K562 (cell line): ENCODE results near the gene CATSPER3. TPM values are rescaled to one million over a fixed set of nuclear protein-coding genes. Genes with fewer than 3 reads are reported as not detected.

Experiments used
- ATAC-seq: fragments of 200-7000 bp; cut with Tn5 transposase; 3 replicates; pipeline ENCODE4 v1.9.1; 2020; ENCODE audit warnings: moderate library complexity
- BruUV-seq: library from RNA; stranded (reverse); fragments of 400-500 nt; replicated peaks from 2 replicates; lab custom pipeline; 2021; lab: Mats Ljungman, UMichigan
- CTCF ChIA-PET: fragments of 300-600 bp; formaldehyde crosslinking; extraction: SDS; loops from one replicate; lab custom pipeline; 2021; ENCODE audit warnings: low intra/inter-chr PET ratio; lab: Yijun Ruan, JAX
- POLR2A ChIA-PET: fragments of 300-600, 350-650 bp; sonication (Branson Sonifier 250); formaldehyde crosslinking; extraction: SDS; loops from one replicate; lab custom pipeline; 2021; ENCODE audit warnings: antibody characterized with exemption, inconsistent platforms; lab: Yijun Ruan, JAX
- DNase-seq, 4 experiments: peaks; one replicate each; pipeline versions ENCODE4 v3.0.0 to v3.0.0-alpha.2; 2011 to 2018; ENCODE audit warnings: low spot score in 3 of 4, mixed read lengths in 3 of 4; ENCODE audit errors: extremely low read depth in 1 of 4
- FAIRE-seq: peaks from 2 replicates; lab custom pipeline; 2011; peaks lifted over from hg19 to GRCh38; lab: Jason Lieb, UNC
- H2AFZ ChIP-seq: 2 replicates; pipeline ENCODE4 v1.6.0; 2011; ENCODE audit warnings: low read depth, low read length, control low read depth, inconsistent platforms
- H3K27ac ChIP-seq: fragments of 200-600 bp; 3 replicates; pipeline ENCODE4 v1.8.0; 2011; ENCODE audit warnings: low read depth, mild to moderate bottlenecking, control low read depth, inconsistent platforms, low read length, moderate library complexity, mixed read lengths; ENCODE audit errors: extremely low read depth
- H3K27me3 ChIP-seq, 2 experiments: fragments of 300-600 bp in 1 of 2; 2 replicates in 1 of 2; 3 replicates in 1 of 2; pipeline versions ENCODE4 v1.6.0 to v1.8.0; 2011; ENCODE audit warnings: inconsistent platforms in 2 of 2, low read length in 2 of 2, mild to moderate bottlenecking in 1 of 2, mixed read lengths in 1 of 2, moderate library complexity in 1 of 2; ENCODE audit not compliant: control insufficient read depth in 2 of 2, insufficient read depth in 2 of 2
- H3K36me3 ChIP-seq: fragments of 300-600 bp; 3 replicates; pipeline ENCODE4 v1.8.0; 2011; ENCODE audit warnings: mild to moderate bottlenecking, low read length, inconsistent platforms; ENCODE audit not compliant: control insufficient read depth, insufficient read depth
- H3K4me1 ChIP-seq, 2 experiments: fragments of 200-600 bp in 1 of 2; replicated peaks in 1 of 2; 2 replicates in 1 of 2; 3 replicates in 1 of 2; pipeline versions ENCODE4 v1.5.1 to v1.8.0; 2011; ENCODE audit warnings: inconsistent platforms in 2 of 2, low read length in 2 of 2, mild to moderate bottlenecking in 1 of 2, mixed read lengths in 1 of 2, moderate library complexity in 1 of 2; ENCODE audit not compliant: control insufficient read depth in 2 of 2, insufficient read depth in 2 of 2
- H3K4me2 ChIP-seq: 2 replicates; pipeline ENCODE4 v1.6.1; 2011; ENCODE audit warnings: low read length, control low read depth, inconsistent platforms, mixed read lengths; ENCODE audit not compliant: insufficient read depth
- H3K4me3 ChIP-seq: fragments of 200-600 bp; sonication (generic), shearing (Covaris generic); 2 replicates; pipeline ENCODE4 v1.5.1; 2016; ENCODE audit warnings: control low read depth, inconsistent platforms
- H3K79me2 ChIP-seq: fragments of 200-600 bp; 3 replicates; pipeline ENCODE4 v1.8.0; 2011; ENCODE audit warnings: low read length, inconsistent platforms; ENCODE audit not compliant: control insufficient read depth, insufficient read depth
- H3K9ac ChIP-seq, 2 experiments: 2 replicates each; pipeline versions ENCODE4 v1.6.0 to v1.6.1; 2011; ENCODE audit warnings: low read depth in 2 of 2, low read length in 2 of 2, control low read depth in 1 of 2, inconsistent platforms in 1 of 2, mild to moderate bottlenecking in 1 of 2, mixed read lengths in 1 of 2; ENCODE audit not compliant: insufficient read depth in 1 of 2
- H3K9me1 ChIP-seq: one replicate; pipeline ENCODE4 v1.6.0; 2011; ENCODE audit warnings: inconsistent platforms, mild to moderate bottlenecking, low read length, moderate library complexity; ENCODE audit not compliant: control insufficient read depth, insufficient read depth
- H3K9me3 ChIP-seq: replicated peaks from 2 replicates; pipeline ENCODE4 v1.5.1; 2011; ENCODE audit warnings: low read depth, low read length, inconsistent platforms; ENCODE audit not compliant: control insufficient read depth, insufficient read depth
- H4K20me1 ChIP-seq: replicated peaks from 2 replicates; pipeline ENCODE4 v1.6.1; 2011; ENCODE audit warnings: low read length, inconsistent platforms, mixed read lengths; ENCODE audit not compliant: control insufficient read depth, insufficient read depth
- ARID1B ChIP-seq: fragments of 450-650 bp; IDR thresholded peaks from 2 replicates; pipeline ENCODE4 v1.6.1; 2016; ENCODE audit warnings: antibody characterized with exemption, mild to moderate bottlenecking, inconsistent platforms
- ELF1 ChIP-seq: fragments of 200-800 bp; sonication (Bioruptor generic); IDR thresholded peaks from 2 replicates; pipeline ENCODE4 v1.6.1; 2016; ENCODE audit warnings: missing genetic modification characterization, missing compliant biosample characterization
- FUS ChIP-seq: fragments of 200-400 bp; formaldehyde crosslinking; optimal IDR thresholded peaks from 2 replicates; pipeline ENCODE3; 2017; ENCODE audit warnings: low read depth, low read length
- MGA ChIP-seq: fragments of 450-650 bp; IDR thresholded peaks from 2 replicates; pipeline ENCODE4 v1.6.1; 2016; ENCODE audit warnings: mild to moderate bottlenecking, moderate library complexity
- WGBS: fragments of 100-300 bp; shearing (Covaris generic); methylation state at CpG from one replicate; pipeline ENCODE4 v1.1.6; 2016; ENCODE audit warnings: low coverage, mixed read lengths; ENCODE audit not compliant: insufficient coverage; ENCODE audit errors: missing lambda C conversion rate; 5-methylcytosine and 5-hydroxymethylcytosine counted together
- in situ Hi-C: fragments of 300-500 bp; cut with MboI; formaldehyde crosslinking; loops from 4 replicates; pipeline ENCODE4 v1.15.0; 2018; ENCODE audit warnings: inconsistent platforms, mixed read lengths
- intact Hi-C: fragments of 100-400 bp; cut with micrococcal nuclease; formaldehyde crosslinking; loops from 2 replicates; pipeline ENCODE4 v1.14.2; 2022
- polyA plus RNA-seq, 8 experiments: library from polyadenylated mRNA; depleted of rRNA in 4 of 8; stranded (reverse) in 5 of 8; unstranded in 3 of 8; fragments of >200 nt; fragmentation: Nextera tagmentation in 2 of 8; fragmentation: Illumina TruSeq in 1 of 8; extraction: Ambion mirVana in 2 of 8; extraction: Trizol in 1 of 8; gene quantifications; 2 replicates each; pipeline versions ENCODE4 v1.2.1 to v1.2.3, GENCODE V29; 2011 to 2014; ENCODE audit warnings: inconsistent platforms in 1 of 8, missing spikeins in 1 of 8
- total RNA-seq, 7 experiments: library from RNA; depleted of rRNA in 6 of 7; stranded (reverse); fragments of >200 nt in 6 of 7; fragmentation: Illumina TruSeq in 2 of 7; extraction: Trizol in 2 of 7; gene quantifications; 2 replicates each; pipeline versions ENCODE4 v1.2.1 to v1.2.3, GENCODE V29; 2011 to 2021; ENCODE audit warnings: low replicate concordance in 1 of 7
- TF ChIP-seq, protein P1 (sequence below): fragments of 250-450 bp; sonication (Bioruptor Pico); IDR thresholded peaks from 2 replicates; pipeline ENCODE4 v1.5.0; 2021

CATSPER3 gene
- total and polyA plus RNA-seq, 9 of the 15 experiments (the other 6 are each of a cell fraction or from before 2014, with no cell fraction given) = 0.14 to 1.5 (median 0.49) TPM

DNA sequence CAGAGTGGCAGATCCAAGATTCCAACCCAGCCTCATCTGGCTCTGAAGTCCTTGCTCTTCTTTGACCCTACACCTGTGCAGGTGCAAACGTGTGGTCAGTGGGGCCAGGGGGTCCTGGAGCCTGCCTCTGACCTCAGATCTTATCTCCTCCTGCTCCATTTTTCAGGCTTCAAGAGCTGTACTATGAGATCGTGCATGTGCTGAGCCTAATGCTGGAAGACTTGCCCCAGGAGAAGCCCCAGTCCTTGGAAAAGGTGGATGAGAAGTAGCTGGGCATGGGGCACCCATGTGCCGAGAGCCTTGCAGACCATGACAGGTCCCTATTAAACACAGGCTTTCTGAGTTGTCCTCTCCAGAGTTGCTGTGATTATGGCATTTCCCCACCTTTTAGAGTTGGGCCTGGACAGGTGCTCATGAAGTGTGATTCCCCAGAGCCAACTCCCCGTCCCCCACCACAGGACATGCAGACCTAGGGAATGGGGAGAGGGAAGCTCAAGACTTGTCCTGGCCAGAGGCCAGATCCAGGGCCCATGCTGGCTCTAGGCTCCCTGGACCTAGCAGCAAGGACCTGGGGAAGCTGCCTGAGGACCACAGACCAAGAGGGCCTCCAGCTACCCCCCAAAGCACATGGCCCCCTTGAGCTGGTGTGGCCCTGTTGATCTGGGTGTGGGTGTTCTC is 43.8 kb downstream of the CATSPER3 start:
- no peaks in the 10 kb centered on the region for H3K36me3 ChIP-seq
- no peaks in the 10 kb centered on the region; the same call in 1 of the 2 replicates for H4K20me1 ChIP-seq
- H3K4me2 ChIP-seq = no peak overlapping the region
- ChIA-PET CTCF (interaction anchor here (0.9 to 1.4 kb wide), 2 partner anchors 175 to 193 kb away, joined by 3 to 5 read pairs; no protein-coding TSS in a partner anchor), POLR2A (interaction anchor here (0.6 to 6.1 kb wide), 5 partner anchors 10 to 400 kb away, joined by 3 to 35 read pairs (median 3); no protein-coding TSS in a partner anchor)
- no peaks in the 10 kb centered on the region for H3K9me1 ChIP-seq
- H3K27ac ChIP-seq = no peak overlapping the region
- no peaks in the 10 kb centered on the region for H3K27me3 ChIP-seq
- DNase-seq (no peak), FAIRE-seq (no peak), ATAC-seq (no peak)
- peaks cover 0 to 3% of the 10 kb centered on the region in 2 experiments; a peak in 1 of 5 replicates for H3K4me1 ChIP-seq
- no peak overlapping the region for H3K9ac ChIP-seq
- no peaks in the 10 kb centered on the region for H3K9me3 ChIP-seq
- H3K4me3 ChIP-seq = no peak overlapping the region
- no peak overlapping the region for H2AFZ ChIP-seq
- TF ChIP-seq, protein P1, sequence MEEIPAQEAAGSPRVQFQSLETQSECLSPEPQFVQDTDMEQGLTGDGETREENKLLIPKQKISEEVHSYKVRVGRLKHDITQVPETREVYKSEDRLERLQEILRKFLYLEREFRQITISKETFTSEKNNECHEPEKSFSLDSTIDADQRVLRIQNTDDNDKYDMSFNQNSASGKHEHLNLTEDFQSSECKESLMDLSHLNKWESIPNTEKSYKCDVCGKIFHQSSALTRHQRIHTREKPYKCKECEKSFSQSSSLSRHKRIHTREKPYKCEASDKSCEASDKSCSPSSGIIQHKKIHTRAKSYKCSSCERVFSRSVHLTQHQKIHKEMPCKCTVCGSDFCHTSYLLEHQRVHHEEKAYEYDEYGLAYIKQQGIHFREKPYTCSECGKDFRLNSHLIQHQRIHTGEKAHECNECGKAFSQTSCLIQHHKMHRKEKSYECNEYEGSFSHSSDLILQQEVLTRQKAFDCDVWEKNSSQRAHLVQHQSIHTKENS (CRISPR knock-in tag) = no peak
- no peak for TF ChIP-seq ELF1
- TF ChIP-seq FUS = no peak
- TF ChIP-seq ARID1B = no peak
- no peak for TF ChIP-seq MGA
- intact Hi-C loops = loop anchor here (10.0 kb wide), 2 partner anchors 173 to 323 kb away; no protein-coding TSS in a partner anchor
- H3K79me2 ChIP-seq = no peaks in the 10 kb centered on the region
- 50% methylated on average over 4 of the region's 4 CpGs for WGBS
- BruUV-seq = no TSS peak
- in situ Hi-C loops = loop anchor here (10.0 kb wide), 1 partner anchor 323 kb away; no protein-coding TSS in a partner anchor
